ENCODE data around the gene AKIP1. TPM values are rescaled to one million over a fixed set of nuclear protein-coding genes. Genes with fewer than 3 reads are reported as not detected.

Gene AKIP1
- total and polyA plus RNA-seq, 9 of the 15 experiments (the other 6 are each of a cell fraction or from before 2014, with no cell fraction given) = 9.0 to 52.6 (median 36.2) TPM

DNA sequence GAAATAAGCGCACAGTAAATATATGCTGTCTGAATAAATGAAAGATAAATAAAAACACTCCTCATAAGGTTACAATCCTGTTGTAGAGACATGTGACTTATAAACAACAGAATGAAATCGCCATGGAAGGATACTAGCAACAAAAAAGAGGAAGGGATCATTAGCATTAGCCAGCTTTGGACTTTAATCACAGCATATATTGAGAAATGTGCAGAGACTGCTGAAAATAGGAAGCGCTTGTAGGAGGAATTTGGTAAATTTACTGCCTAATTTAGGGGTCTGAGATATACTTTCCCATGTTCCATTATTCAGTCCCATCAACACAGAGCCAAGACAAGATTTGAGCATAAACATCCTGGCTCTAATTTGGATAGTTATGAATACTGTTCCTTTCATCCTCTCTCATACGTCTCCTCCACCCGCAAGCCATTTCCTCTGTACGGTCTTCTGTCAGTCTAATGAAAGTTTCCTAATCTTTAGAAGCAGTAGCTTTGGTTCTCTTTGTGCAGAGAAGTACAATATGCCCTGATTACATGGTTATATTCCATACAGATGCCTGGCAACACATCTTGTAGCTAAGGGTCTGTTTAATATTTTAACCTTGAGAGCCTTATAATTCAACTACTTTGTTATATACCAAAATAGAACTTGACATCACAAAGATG, 37.1 kb upstream of the AKIP1 start:
- Histone ChIP-seq H2AFZ (ENCODE audit: low read depth, low read length) (no peak overlapping the region), H3K9ac (ENCODE audit: insufficient read depth in 1 of 2, low read depth in 2 of 2, low read length in 2 of 2) (no peak overlapping the region), H3K27ac (ENCODE audit: extremely low read depth, low read depth, low read length) (no peak overlapping the region), H3K9me1 (ENCODE audit: control insufficient read depth, insufficient read depth, low read length) (no peaks in the 10 kb centered on the region), H3K36me3 (ENCODE audit: control insufficient read depth, insufficient read depth, low read length) (no peaks in the 10 kb centered on the region), H4K20me1 (replicated peaks; ENCODE audit: control insufficient read depth, insufficient read depth, low read length) (no peaks in the 10 kb centered on the region), H3K9me3 (replicated peaks; ENCODE audit: control insufficient read depth, insufficient read depth, low read depth, low read length) (no peaks in the 10 kb centered on the region), H3K4me1 (replicated peaks in 1 of 2; ENCODE audit: control insufficient read depth in 2 of 2, insufficient read depth in 2 of 2, low read length in 2 of 2) (peaks cover 0 to 8% of the 10 kb centered on the region in 2 experiments; a peak in 1 of 5 replicates), H3K4me2 (ENCODE audit: insufficient read depth, low read length) (no peak overlapping the region), H3K79me2 (ENCODE audit: control insufficient read depth, insufficient read depth, low read length) (no peaks in the 10 kb centered on the region), H3K4me3 (no peak overlapping the region), H3K27me3 (ENCODE audit: control insufficient read depth in 2 of 2, insufficient read depth in 2 of 2, low read length in 2 of 2) (peaks cover 17 to 29% of the 10 kb centered on the region in 2 experiments; a peak in 4 of 5 replicates)
- POLR2A ChIA-PET = interaction anchor here (1.4 kb wide), 1 partner anchor 9 kb away, joined by 3 read pairs; no protein-coding TSS in a partner anchor
- in situ Hi-C loops (cut with MboI) (no loop called here), intact Hi-C loops (cut with micrococcal nuclease) (no loop called here)
- WGBS (ENCODE audit: insufficient coverage, low coverage, missing lambda C conversion rate) = under 1% methylated on average over 6 of the region's 6 CpGs
- ATAC-seq (no peak), FAIRE-seq (no peak), DNase-seq (ENCODE audit: extremely low read depth in 1 of 4, low spot score in 3 of 4) (no peak)
- CTCF ChIA-PET (ENCODE audit: low intra/inter-chr PET ratio) = no interaction called here
- BruUV-seq (replicated peaks) = no TSS peak
- TF ChIP-seq, protein P1, sequence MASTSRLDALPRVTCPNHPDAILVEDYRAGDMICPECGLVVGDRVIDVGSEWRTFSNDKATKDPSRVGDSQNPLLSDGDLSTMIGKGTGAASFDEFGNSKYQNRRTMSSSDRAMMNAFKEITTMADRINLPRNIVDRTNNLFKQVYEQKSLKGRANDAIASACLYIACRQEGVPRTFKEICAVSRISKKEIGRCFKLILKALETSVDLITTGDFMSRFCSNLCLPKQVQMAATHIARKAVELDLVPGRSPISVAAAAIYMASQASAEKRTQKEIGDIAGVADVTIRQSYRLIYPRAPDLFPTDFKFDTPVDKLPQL (IDR thresholded peaks at IDR 0.05; ENCODE audit: extremely low read depth, insufficient read length) = no peak
- TF ChIP-seq, protein P2, sequence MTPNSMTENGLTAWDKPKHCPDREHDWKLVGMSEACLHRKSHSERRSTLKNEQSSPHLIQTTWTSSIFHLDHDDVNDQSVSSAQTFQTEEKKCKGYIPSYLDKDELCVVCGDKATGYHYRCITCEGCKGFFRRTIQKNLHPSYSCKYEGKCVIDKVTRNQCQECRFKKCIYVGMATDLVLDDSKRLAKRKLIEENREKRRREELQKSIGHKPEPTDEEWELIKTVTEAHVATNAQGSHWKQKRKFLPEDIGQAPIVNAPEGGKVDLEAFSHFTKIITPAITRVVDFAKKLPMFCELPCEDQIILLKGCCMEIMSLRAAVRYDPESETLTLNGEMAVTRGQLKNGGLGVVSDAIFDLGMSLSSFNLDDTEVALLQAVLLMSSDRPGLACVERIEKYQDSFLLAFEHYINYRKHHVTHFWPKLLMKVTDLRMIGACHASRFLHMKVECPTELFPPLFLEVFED (CRISPR knock-in tag; conservative IDR thresholded peaks at IDR 0.05) = no peak
- no peak for TF ChIP-seq ZNF561 (CRISPR knock-in tag; conservative IDR thresholded peaks at IDR 0.05)
- TF ChIP-seq SRSF7 (optimal IDR thresholded peaks at IDR 0.05; ENCODE audit: low read depth, low read length) = no peak
- no peak for TF ChIP-seq SRSF3 (IDR thresholded peaks at IDR 0.05; ENCODE audit: insufficient read depth, low read length)
- TF ChIP-seq, protein P3, sequence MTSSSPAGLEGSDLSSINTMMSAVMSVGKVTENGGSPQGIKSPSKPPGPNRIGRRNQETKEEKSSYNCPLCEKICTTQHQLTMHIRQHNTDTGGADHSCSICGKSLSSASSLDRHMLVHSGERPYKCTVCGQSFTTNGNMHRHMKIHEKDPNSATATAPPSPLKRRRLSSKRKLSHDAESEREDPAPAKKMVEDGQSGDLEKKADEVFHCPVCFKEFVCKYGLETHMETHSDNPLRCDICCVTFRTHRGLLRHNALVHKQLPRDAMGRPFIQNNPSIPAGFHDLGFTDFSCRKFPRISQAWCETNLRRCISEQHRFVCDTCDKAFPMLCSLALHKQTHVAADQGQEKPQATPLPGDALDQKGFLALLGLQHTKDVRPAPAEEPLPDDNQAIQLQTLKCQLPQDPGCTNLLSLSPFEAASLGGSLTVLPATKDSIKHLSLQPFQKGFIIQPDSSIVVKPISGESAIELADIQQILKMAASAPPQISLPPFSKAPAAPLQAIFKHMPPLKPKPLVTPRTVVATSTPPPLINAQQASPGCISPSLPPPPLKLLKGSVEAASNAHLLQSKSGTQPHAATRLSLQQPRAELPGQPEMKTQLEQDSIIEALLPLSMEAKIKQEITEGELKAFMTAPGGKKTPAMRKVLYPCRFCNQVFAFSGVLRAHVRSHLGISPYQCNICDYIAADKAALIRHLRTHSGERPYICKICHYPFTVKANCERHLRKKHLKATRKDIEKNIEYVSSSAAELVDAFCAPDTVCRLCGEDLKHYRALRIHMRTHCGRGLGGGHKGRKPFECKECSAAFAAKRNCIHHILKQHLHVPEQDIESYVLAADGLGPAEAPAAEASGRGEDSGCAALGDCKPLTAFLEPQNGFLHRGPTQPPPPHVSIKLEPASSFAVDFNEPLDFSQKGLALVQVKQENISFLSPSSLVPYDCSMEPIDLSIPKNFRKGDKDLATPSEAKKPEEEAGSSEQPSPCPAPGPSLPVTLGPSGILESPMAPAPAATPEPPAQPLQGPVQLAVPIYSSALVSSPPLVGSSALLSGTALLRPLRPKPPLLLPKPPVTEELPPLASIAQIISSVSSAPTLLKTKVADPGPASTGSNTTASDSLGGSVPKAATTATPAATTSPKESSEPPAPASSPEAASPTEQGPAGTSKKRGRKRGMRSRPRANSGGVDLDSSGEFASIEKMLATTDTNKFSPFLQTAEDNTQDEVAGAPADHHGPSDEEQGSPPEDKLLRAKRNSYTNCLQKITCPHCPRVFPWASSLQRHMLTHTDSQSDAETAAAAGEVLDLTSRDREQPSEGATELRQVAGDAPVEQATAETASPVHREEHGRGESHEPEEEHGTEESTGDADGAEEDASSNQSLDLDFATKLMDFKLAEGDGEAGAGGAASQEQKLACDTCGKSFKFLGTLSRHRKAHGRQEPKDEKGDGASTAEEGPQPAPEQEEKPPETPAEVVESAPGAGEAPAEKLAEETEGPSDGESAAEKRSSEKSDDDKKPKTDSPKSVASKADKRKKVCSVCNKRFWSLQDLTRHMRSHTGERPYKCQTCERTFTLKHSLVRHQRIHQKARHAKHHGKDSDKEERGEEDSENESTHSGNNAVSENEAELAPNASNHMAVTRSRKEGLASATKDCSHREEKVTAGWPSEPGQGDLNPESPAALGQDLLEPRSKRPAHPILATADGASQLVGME (CRISPR knock-in tag; IDR thresholded peaks at IDR 0.05) = no peak
- no peak for TF ChIP-seq RNF2 (IDR thresholded peaks at IDR 0.05)
- TF ChIP-seq ELF4 (CRISPR knock-in tag; IDR thresholded peaks at IDR 0.05) = no peak
- no peak for TF ChIP-seq TCF3 (CRISPR knock-in tag; IDR thresholded peaks at IDR 0.05)
- TF ChIP-seq ZNF717 (CRISPR knock-in tag; IDR thresholded peaks at IDR 0.05) = no peak
- TF ChIP-seq ZNF766 (CRISPR knock-in tag; conservative IDR thresholded peaks at IDR 0.05) = no peak
- no peak for TF ChIP-seq ARHGAP35 (IDR thresholded peaks at IDR 0.05; ENCODE audit: partially characterized antibody)
- TF ChIP-seq FOXM1 (IDR thresholded peaks at IDR 0.05; ENCODE audit: low read depth) = no peak
- no peak for TF ChIP-seq FOXM1 (CRISPR knock-in tag; IDR thresholded peaks at IDR 0.05; ENCODE audit: low read depth)
- TF ChIP-seq RAD51 (IDR thresholded peaks at IDR 0.05; ENCODE audit: borderline replicate concordance, low read depth) = no peak
- TF ChIP-seq SAP30 (IDR thresholded peaks at IDR 0.05; ENCODE audit: borderline replicate concordance, insufficient read depth, low read depth, low read length, poor library complexity, severe bottlenecking) = no peak
